ENCODE results near the gene BBIP1. TPM values are rescaled to one million over a fixed set of nuclear protein-coding genes. Genes with fewer than 3 reads are reported as not detected.

Gene BBIP1
- total and polyA plus RNA-seq, 9 of the 15 experiments (the other 6 are each of a cell fraction or from before 2014, with no cell fraction given) = 5.2 to 31.0 (median 19.4) TPM

DNA sequence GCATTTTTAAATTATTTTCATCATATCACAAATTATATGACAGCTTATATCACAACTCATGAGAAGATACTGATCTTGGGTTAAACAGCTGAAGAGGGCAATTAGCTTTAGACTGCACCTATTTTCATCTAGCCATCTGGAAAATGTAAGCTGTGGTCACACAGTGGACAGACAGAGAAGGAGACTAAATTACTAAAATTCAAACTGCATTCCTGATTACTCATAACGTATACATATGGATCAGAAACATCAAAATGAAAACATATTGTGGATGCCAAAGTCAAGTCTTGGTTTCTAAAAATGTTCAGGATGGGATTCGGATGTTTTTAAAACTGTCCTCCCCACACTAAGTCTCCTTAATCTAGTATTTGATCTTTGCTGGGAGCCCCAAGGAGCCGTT is 6.6 kb downstream of the BBIP1 start (continued):
- no peak for TF ChIP-seq HMG20B (CRISPR knock-in tag; IDR thresholded peaks at IDR 0.05)
- no peak for TF ChIP-seq NELFE (IDR thresholded peaks at IDR 0.05; ENCODE audit: insufficient read depth, insufficient read length)

DNA sequence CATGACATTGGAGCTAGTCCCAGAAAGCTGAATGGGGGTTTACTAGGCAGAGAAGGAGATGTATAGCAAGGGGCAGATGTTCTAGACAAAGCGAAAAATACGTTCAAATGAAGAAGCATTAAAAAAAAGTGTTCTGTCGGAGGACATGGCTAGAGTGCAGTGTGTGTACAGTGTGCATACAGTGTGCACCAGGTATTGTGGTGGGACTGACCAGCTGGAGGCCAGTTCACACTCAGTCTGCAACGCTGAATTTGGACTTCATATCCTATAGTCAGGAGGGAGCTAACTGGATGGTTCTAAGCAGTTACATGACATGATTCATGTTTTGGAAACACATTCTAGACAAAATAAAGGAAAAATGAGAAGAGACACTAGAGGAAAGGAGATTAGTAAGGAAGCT is 8.8 kb downstream of the BBIP1 start:
- no peaks in the 10 kb centered on the region for H3K79me2 ChIP-seq (ENCODE audit: control insufficient read depth, insufficient read depth, low read length)
- WGBS (ENCODE audit: insufficient coverage, low coverage, missing lambda C conversion rate) = 71% methylated on average over 4 of the region's 4 CpGs
- no peaks in the 10 kb centered on the region for H3K9me3 ChIP-seq (replicated peaks; ENCODE audit: control insufficient read depth, insufficient read depth, low read depth, low read length)
- in situ Hi-C loops (cut with MboI) (no loop called here), intact Hi-C loops (cut with micrococcal nuclease) (no loop called here)
- H3K4me3 ChIP-seq = no peak overlapping the region
- DNase-seq (ENCODE audit: extremely low read depth in 1 of 4, low spot score in 3 of 4) (no peak), FAIRE-seq (no peak), ATAC-seq (peak; percentile 53; the same call in 2 of the 3 replicates)
- H3K36me3 ChIP-seq (ENCODE audit: control insufficient read depth, insufficient read depth, low read length) = no peaks in the 10 kb centered on the region
- ChIA-PET CTCF (ENCODE audit: low intra/inter-chr PET ratio) (no interaction called here), POLR2A (interaction anchor here (0.8 to 2.7 kb wide), 3 partner anchors 9 to 39 kb away, joined by 5 to 8 read pairs (median 8); partner anchors contain the start of genes BBIP1, PDCD4 and SHOC2)
- no peaks in the 10 kb centered on the region for H3K9me1 ChIP-seq (ENCODE audit: control insufficient read depth, insufficient read depth, low read length)
- peaks cover 0 to 2% of the 10 kb centered on the region in 2 experiments; a peak in 1 of 5 replicates for H3K4me1 ChIP-seq (replicated peaks in 1 of 2; ENCODE audit: control insufficient read depth in 2 of 2, insufficient read depth in 2 of 2, low read length in 2 of 2)
- no peak overlapping the region for H3K27ac ChIP-seq (ENCODE audit: extremely low read depth, low read depth, low read length)
- H3K27me3 ChIP-seq (ENCODE audit: control insufficient read depth in 2 of 2, insufficient read depth in 2 of 2, low read length in 2 of 2) = no peaks in the 10 kb centered on the region
- H3K4me2 ChIP-seq (ENCODE audit: insufficient read depth, low read length) = no peak overlapping the region
- H4K20me1 ChIP-seq (replicated peaks; ENCODE audit: control insufficient read depth, insufficient read depth, low read length) = no peaks in the 10 kb centered on the region
- TF ChIP-seq MTA2 (IDR thresholded peaks at IDR 0.05; ENCODE audit: low read depth) (no peak), MYNN (IDR thresholded peaks at IDR 0.05) (no peak), MYNN (CRISPR knock-in tag; IDR thresholded peaks at IDR 0.05) (no peak), MTA3 (IDR thresholded peaks at IDR 0.05; ENCODE audit: borderline replicate concordance) (no peak), DIDO1 (tag; IDR thresholded peaks at IDR 0.05; ENCODE audit: low read depth) (no peak), BRF1 (IDR thresholded peaks at IDR 0.05; ENCODE audit: borderline replicate concordance, extremely low read depth, insufficient read length) (no peak), FOXK2 (conservative IDR thresholded peaks at IDR 0.05 in 1 of 2, IDR thresholded peaks at IDR 0.05 in 1 of 2; ENCODE audit: low read depth in 2 of 2) (no peak)
- TF ChIP-seq, protein P1, sequence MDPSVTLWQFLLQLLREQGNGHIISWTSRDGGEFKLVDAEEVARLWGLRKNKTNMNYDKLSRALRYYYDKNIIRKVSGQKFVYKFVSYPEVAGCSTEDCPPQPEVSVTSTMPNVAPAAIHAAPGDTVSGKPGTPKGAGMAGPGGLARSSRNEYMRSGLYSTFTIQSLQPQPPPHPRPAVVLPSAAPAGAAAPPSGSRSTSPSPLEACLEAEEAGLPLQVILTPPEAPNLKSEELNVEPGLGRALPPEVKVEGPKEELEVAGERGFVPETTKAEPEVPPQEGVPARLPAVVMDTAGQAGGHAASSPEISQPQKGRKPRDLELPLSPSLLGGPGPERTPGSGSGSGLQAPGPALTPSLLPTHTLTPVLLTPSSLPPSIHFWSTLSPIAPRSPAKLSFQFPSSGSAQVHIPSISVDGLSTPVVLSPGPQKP (CRISPR knock-in tag; IDR thresholded peaks at IDR 0.05) = no peak
- no peak overlapping the region for H2AFZ ChIP-seq (ENCODE audit: low read depth, low read length)
- H3K9ac ChIP-seq (ENCODE audit: insufficient read depth in 1 of 2, low read depth in 2 of 2, low read length in 2 of 2) = no peak overlapping the region
- no TSS peak for BruUV-seq (replicated peaks)

Measured in K562 (cell line).